B cell (primary cell): Measurements from ENCODE around the gene CYB5R3. TPM values are rescaled to one million over a fixed set of nuclear protein-coding genes. Genes with fewer than 3 reads are reported as not detected.

Source experiments
- ATAC-seq: fragments of 200-7000 bp; cut with Tn5 transposase; one replicate; pipeline ENCODE4 v1.10.0; 2021; ENCODE audit warnings: low read depth, mild to moderate bottlenecking, moderate number of reproducible peaks, moderate library complexity
- CTCF ChIA-PET: fragments of 350-600 bp; sonication (Branson Sonifier 250); formaldehyde crosslinking; loops from one replicate; lab custom pipeline; 2021; ENCODE audit warnings: antibody characterized with exemption, inconsistent platforms; lab: Charles Lee
- POLR2A ChIA-PET: fragments of 350-600 bp; sonication (Branson Sonifier 250); formaldehyde crosslinking; loops from one replicate; lab custom pipeline; 2021; ENCODE audit warnings: antibody characterized with exemption; lab: Charles Lee
- DNase-seq: peaks from one replicate; pipeline ENCODE4 v3.0.0; 2013
- H2AFZ ChIP-seq: 2 replicates; pipeline ENCODE4 v1.6.1; 2012; ENCODE audit warnings: mild to moderate bottlenecking, low read depth, low read length; ENCODE audit not compliant: insufficient read depth, poor library complexity, severe bottlenecking
- H3K27ac ChIP-seq, 2 donors: 1 replicate in 1 of 2; 2 replicates in 1 of 2; pipeline ENCODE4 v1.5.1; 2012 to 2013; ENCODE audit warnings: low read length in 2 of 2, mild to moderate bottlenecking in 2 of 2, moderate library complexity in 1 of 2
- H3K27me3 ChIP-seq, 4 experiments: fragments of 200-600 bp in 1 of 4; sonication (generic) in 1 of 4; replicated peaks in 1 of 4; 1 replicate in 2 of 4; 2 replicates in 2 of 4; pipeline versions ENCODE4 v1.6.1 to v1.7.0; 2013 to 2016; ENCODE audit warnings: low read length in 3 of 4, mild to moderate bottlenecking in 2 of 4, mixed read lengths in 1 of 4, moderate library complexity in 1 of 4; ENCODE audit not compliant: insufficient read depth in 4 of 4, control insufficient read depth in 3 of 4; ENCODE audit errors: control extremely low read depth in 1 of 4
- H3K36me3 ChIP-seq, 2 experiments: replicated peaks in 1 of 2; 1 replicate in 1 of 2; 2 replicates in 1 of 2; pipeline versions ENCODE4 v1.6.1 to v1.7.1; 2013; ENCODE audit warnings: low read length in 1 of 2; ENCODE audit not compliant: insufficient read depth in 2 of 2, control insufficient read depth in 1 of 2; ENCODE audit errors: control extremely low read depth in 1 of 2, extremely low read depth in 1 of 2
- H3K4me1 ChIP-seq, 2 donors: fragments of 200-600 bp in 1 of 2; sonication (generic) in 1 of 2; 1 replicate in 1 of 2; 2 replicates in 1 of 2; pipeline versions ENCODE4 v1.5.1 to v1.6.1; 2013 to 2017; ENCODE audit warnings: low read length in 2 of 2; ENCODE audit not compliant: control insufficient read depth in 2 of 2, insufficient read depth in 2 of 2
- H3K4me2 ChIP-seq: replicated peaks from 2 replicates; pipeline ENCODE3; 2012; ENCODE audit warnings: mild to moderate bottlenecking, low read depth, low read length; ENCODE audit not compliant: poor library complexity, severe bottlenecking
- H3K4me3 ChIP-seq, 5 experiments: fragments of 200-600 bp in 1 of 5; sonication (generic) in 1 of 5; 1 replicate in 3 of 5; 2 replicates in 2 of 5; pipeline versions ENCODE4 v1.5.1 to v1.7.0; 2011 to 2016; ENCODE audit warnings: low read length in 4 of 5, mild to moderate bottlenecking in 4 of 5, low read depth in 2 of 5, control low read depth in 1 of 5, moderate library complexity in 1 of 5; ENCODE audit not compliant: insufficient read depth in 1 of 5; ENCODE audit errors: control extremely low read depth in 1 of 5, extremely low read depth in 1 of 5
- H3K79me2 ChIP-seq: fragments of 200-600 bp; sonication (generic); one replicate; pipeline ENCODE4 v1.6.0; 2016; ENCODE audit warnings: low read length; ENCODE audit not compliant: control insufficient read depth, insufficient read depth
- H3K9ac ChIP-seq: fragments of 200-600 bp; sonication (generic); 2 replicates; pipeline ENCODE4 v1.6.1; 2017; ENCODE audit warnings: mild to moderate bottlenecking, low read length, moderate library complexity
- H3K9me3 ChIP-seq, 3 donors: one replicate each; pipeline versions ENCODE4 v1.6.1 to v1.7.1; 2013; ENCODE audit warnings: low read length in 2 of 3; ENCODE audit not compliant: control insufficient read depth in 2 of 3, insufficient read depth in 1 of 3; ENCODE audit errors: control extremely low read depth in 1 of 3
- H4K20me1 ChIP-seq: 2 replicates; pipeline ENCODE4 v1.6.0; 2012; ENCODE audit warnings: mild to moderate bottlenecking, low read length; ENCODE audit not compliant: insufficient read depth, control insufficient read depth, poor library complexity, severe bottlenecking
- H3K27ac Mint-ChIP-seq: one replicate; pipeline ENCODE4 v1.8.0; 2021; ENCODE audit warnings: mixed read lengths
- H3K27me3 Mint-ChIP-seq: one replicate; pipeline ENCODE4 v1.8.0; 2021; ENCODE audit warnings: mixed read lengths
- H3K4me1 Mint-ChIP-seq: one replicate; pipeline ENCODE4 v1.8.0; 2021; ENCODE audit warnings: mixed read lengths
- H3K4me3 Mint-ChIP-seq: one replicate; pipeline ENCODE4 v1.8.0; 2021; ENCODE audit warnings: mixed read lengths
- H3K9me3 Mint-ChIP-seq: one replicate; pipeline ENCODE4 v1.8.0; 2022; ENCODE audit warnings: mixed read lengths; ENCODE audit not compliant: insufficient read depth
- EZH2 ChIP-seq: IDR thresholded peaks from 2 replicates; pipeline ENCODE4 v1.6.1; 2012; ENCODE audit warnings: borderline replicate concordance, low read depth, mild to moderate bottlenecking, moderate library complexity, low read length; ENCODE audit not compliant: insufficient read depth, poor library complexity, severe bottlenecking
- WGBS: methylation state at CpG from one replicate; pipeline ENCODE4 v1.1.5; 2013; ENCODE audit warnings: missing lambda C conversion rate; ENCODE audit not compliant: insufficient coverage; 5-methylcytosine and 5-hydroxymethylcytosine counted together
- intact Hi-C: fragments of 100-400 bp; cut with micrococcal nuclease; formaldehyde crosslinking; loops from one replicate; pipeline ENCODE4 v1.10.0; 2022
- polyA plus RNA-seq: library from polyadenylated mRNA; depleted of rRNA; stranded (reverse); fragments of >200 nt; gene quantifications from 2 replicates; pipeline ENCODE4 v1.2.3, GENCODE V29; 2012
- total RNA-seq, 2 donors: library from RNA; stranded (reverse); fragments of 120-200 nt in 1 of 2; gene quantifications; 1 replicate in 1 of 2; 2 replicates in 1 of 2; pipeline versions ENCODE4 v1.2.3 to v1.2.4, GENCODE V29; 2013 to 2022
- TF ChIP-seq, protein P1 (sequence below): fragments of 200-600 bp; IDR thresholded peaks from one replicate; pipeline ENCODE4 v1.8.0; 2022; ENCODE audit warnings: antibody characterized with exemption, mild to moderate bottlenecking

CYB5R3 gene
- total and polyA plus RNA-seq, 2 donors (not counting 1 experiment from before 2014, with no cell fraction given) = 60.8 to 79.2 TPM

DNA sequence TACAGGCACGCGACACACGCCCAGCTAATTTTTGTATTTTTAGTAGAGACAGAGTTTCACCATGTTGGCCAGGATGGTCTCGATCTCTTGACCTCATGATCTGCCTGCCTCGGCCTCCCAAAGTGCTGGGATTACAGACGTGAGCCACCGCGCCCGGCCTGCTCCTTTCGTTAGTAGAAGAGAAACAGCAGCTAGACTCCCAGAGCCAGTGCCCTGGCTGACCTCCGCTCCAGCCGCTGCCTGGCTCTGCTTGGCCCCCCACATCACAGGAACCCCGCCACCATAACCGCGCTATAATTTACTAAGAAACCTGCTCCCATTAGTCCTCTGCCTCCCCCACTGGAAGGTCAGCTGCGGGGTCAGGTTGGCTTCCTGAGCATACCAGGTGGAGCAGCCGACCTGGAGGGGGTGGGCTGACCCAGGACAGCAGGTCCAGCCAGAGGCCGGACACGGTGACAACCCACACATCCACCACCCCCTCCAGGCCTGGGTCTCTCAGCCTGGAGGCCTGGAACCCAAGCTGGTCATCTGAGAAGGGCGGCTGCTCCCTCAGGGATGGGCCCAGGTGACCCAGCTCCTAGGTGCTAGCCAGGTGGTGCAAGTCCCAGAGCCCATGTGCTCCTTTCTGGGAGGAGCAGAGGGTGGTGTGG, 27.0 kb downstream of the CYB5R3 start:
- DNase-seq = peak; percentile 26
- Histone ChIP-seq H4K20me1 (no peaks in the 10 kb centered on the region), H3K9ac (no peak overlapping the region), H3K9me3 (no peaks in the 10 kb centered on the region), H3K27ac (no peak overlapping the region), H3K36me3 (peaks cover 0 to 39% of the 10 kb centered on the region in 2 experiments), H3K4me1 (peaks cover 18 to 37% of the 10 kb centered on the region in 2 donors), H3K4me3 (no peak overlapping the region), H3K27me3 (no peaks in the 10 kb centered on the region), H3K79me2 (no peaks in the 10 kb centered on the region), H3K4me2 (no peak overlapping the region), H2AFZ (no peak overlapping the region)
- H3K27me3 Mint-ChIP-seq = no peaks in the 10 kb centered on the region
- CTCF ChIA-PET = interaction anchor here (0.6 to 4.0 kb wide), 20 partner anchors 15 to 411 kb away, joined by 3 to 27 read pairs (median 5); partner anchors contain the start of genes ATP5MGL and CYB5R3
- TF ChIP-seq, protein P1, sequence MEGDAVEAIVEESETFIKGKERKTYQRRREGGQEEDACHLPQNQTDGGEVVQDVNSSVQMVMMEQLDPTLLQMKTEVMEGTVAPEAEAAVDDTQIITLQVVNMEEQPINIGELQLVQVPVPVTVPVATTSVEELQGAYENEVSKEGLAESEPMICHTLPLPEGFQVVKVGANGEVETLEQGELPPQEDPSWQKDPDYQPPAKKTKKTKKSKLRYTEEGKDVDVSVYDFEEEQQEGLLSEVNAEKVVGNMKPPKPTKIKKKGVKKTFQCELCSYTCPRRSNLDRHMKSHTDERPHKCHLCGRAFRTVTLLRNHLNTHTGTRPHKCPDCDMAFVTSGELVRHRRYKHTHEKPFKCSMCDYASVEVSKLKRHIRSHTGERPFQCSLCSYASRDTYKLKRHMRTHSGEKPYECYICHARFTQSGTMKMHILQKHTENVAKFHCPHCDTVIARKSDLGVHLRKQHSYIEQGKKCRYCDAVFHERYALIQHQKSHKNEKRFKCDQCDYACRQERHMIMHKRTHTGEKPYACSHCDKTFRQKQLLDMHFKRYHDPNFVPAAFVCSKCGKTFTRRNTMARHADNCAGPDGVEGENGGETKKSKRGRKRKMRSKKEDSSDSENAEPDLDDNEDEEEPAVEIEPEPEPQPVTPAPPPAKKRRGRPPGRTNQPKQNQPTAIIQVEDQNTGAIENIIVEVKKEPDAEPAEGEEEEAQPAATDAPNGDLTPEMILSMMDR = no peak
- no peak for ATAC-seq
- intact Hi-C loops = no loop called here
- H3K27ac Mint-ChIP-seq = no peak overlapping the region
- POLR2A ChIA-PET = interaction anchor here (0.6 to 2.4 kb wide), 4 partner anchors 8 to 59 kb away, joined by 4 to 13 read pairs (median 10); partner anchors contain the start of genes CYB5R3 and POLDIP3
- WGBS = 98% methylated on average over 16 of the region's 20 CpGs
- no peak overlapping the region for H3K4me3 Mint-ChIP-seq
- peaks cover 35% of the 10 kb centered on the region for H3K4me1 Mint-ChIP-seq
- no peaks in the 10 kb centered on the region for H3K9me3 Mint-ChIP-seq

DNA sequence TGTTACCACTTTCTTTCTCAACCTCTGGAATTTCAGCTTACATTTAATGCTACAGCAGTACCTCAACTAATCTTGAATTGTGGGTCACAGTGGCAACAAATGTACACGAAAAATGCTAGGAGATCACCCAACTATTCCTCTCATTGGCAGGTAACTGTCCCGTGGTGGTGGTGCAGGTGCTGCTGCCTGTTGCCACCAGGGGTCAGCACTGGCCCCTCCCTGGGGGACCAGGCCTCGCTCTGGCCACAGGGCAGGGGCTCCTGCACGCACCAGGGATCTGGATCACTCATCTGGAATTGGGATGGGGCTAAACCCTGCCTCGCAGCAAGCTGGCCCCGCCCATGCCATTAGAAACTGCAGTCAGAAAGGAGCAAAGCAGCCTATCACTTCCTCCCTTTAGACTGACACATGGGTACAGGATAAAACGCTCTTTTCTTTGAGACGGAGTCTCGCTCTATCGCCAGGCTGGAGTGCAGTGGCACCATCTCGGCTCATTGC, 27.6 kb downstream of the CYB5R3 start:
- no peaks in the 10 kb centered on the region for H4K20me1 ChIP-seq
- ChIA-PET CTCF (interaction anchor here (0.6 to 4.0 kb wide), 30 partner anchors 8 to 412 kb away, joined by 3 to 27 read pairs (median 4); partner anchors contain the start of genes ATP5MGL and CYB5R3), POLR2A (interaction anchor here (2.2 kb wide), 1 partner anchor 28 kb away, joined by 13 read pairs; the partner anchor contains the start of gene CYB5R3)
- peaks cover 18 to 37% of the 10 kb centered on the region in 2 donors for H3K4me1 ChIP-seq
- no peaks in the 10 kb centered on the region for H3K79me2 ChIP-seq
- no peaks in the 10 kb centered on the region for H3K27me3 Mint-ChIP-seq
- H3K9me3 ChIP-seq = no peaks in the 10 kb centered on the region
- H2AFZ ChIP-seq = no peak overlapping the region
- H3K9ac ChIP-seq = no peak overlapping the region
- no peak overlapping the region for H3K4me3 Mint-ChIP-seq
- peaks cover 36% of the 10 kb centered on the region for H3K4me1 Mint-ChIP-seq
- no peak overlapping the region for H3K27ac ChIP-seq
- DNase-seq (peak; percentile 78), ATAC-seq (peak; percentile 71)
- peaks cover 0 to 33% of the 10 kb centered on the region in 2 experiments for H3K36me3 ChIP-seq
- TF ChIP-seq, protein P1 = peak; percentile 80
- no peak for TF ChIP-seq EZH2
- intact Hi-C loops = loop anchor here (2.0 kb wide), 1 partner anchor 199 kb away; no protein-coding TSS in a partner anchor
- no peaks in the 10 kb centered on the region for H3K27me3 ChIP-seq
- no peaks in the 10 kb centered on the region for H3K9me3 Mint-ChIP-seq
- H3K27ac Mint-ChIP-seq = peak overlapping the region; percentile 83
- 57% methylated on average over 10 of the region's 11 CpGs for WGBS
- peak overlapping the region; percentile 31 for H3K4me2 ChIP-seq
- no peak overlapping the region for H3K4me3 ChIP-seq
